ENCODE data around the gene R3HDM2. TPM values are rescaled to one million over a fixed set of nuclear protein-coding genes. Genes with fewer than 3 reads are reported as not detected.

R3HDM2 gene
- total and polyA plus RNA-seq, 2 of the 13 experiments (the other 11 are each of a cell fraction or from before 2014, with no cell fraction given) = 11.1 to 23.5 TPM

DNA sequence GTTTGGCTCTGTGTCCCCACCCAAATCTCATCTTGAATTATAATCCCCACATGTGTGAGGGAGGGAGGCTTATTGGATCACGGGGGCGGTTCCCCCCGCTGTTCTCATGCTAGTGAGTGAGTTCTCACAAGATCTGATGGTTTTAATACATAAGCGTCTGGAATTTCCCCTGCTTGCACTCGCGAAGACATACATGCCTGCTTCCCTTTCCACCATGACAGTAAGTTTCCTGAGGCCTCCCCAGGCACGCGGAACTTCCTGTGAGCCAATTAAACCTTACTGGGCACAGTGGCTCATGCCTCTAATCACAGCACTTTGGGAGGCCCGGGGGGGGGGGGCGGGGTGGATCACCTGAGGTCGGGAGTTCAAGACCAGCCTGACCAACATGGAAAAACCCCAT is 60.8 kb downstream of the R3HDM2 start:
- FAIRE-seq (no peak), DNase-seq (ENCODE audit: low spot score) (no peak), ATAC-seq (no peak)
- no TSS peak for BruUV-seq (replicated peaks)
- no peak for TF ChIP-seq ZFP62 (CRISPR knock-in tag; IDR thresholded peaks at IDR 0.05)
- TF ChIP-seq, protein P1, sequence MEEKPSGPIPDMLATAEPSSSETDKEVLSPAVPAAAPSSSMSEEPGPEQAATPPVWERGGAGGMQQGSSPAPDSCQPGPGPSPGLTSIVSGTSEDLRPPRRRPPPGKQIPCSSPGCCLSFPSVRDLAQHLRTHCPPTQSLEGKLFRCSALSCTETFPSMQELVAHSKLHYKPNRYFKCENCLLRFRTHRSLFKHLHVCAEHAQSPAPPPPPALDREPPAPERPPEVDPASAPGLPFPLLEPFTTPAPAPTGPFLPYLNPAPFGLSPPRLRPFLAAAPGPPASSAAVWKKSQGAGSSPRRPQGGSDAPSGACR (CRISPR knock-in tag; IDR thresholded peaks at IDR 0.05) = no peak
- TF ChIP-seq HNRNPLL (IDR thresholded peaks at IDR 0.05; ENCODE audit: low read depth, low read length, poor library complexity, severe bottlenecking) = no peak
- no peak for TF ChIP-seq SMAD3 (CRISPR knock-in tag; IDR thresholded peaks at IDR 0.05)
- TF ChIP-seq, protein P2, sequence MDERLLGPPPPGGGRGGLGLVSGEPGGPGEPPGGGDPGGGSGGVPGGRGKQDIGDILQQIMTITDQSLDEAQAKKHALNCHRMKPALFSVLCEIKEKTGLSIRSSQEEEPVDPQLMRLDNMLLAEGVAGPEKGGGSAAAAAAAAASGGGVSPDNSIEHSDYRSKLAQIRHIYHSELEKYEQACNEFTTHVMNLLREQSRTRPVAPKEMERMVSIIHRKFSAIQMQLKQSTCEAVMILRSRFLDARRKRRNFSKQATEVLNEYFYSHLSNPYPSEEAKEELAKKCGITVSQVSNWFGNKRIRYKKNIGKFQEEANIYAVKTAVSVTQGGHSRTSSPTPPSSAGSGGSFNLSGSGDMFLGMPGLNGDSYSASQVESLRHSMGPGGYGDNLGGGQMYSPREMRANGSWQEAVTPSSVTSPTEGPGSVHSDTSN (CRISPR knock-in tag; IDR thresholded peaks at IDR 0.05) = no peak
- TF ChIP-seq, protein P3, sequence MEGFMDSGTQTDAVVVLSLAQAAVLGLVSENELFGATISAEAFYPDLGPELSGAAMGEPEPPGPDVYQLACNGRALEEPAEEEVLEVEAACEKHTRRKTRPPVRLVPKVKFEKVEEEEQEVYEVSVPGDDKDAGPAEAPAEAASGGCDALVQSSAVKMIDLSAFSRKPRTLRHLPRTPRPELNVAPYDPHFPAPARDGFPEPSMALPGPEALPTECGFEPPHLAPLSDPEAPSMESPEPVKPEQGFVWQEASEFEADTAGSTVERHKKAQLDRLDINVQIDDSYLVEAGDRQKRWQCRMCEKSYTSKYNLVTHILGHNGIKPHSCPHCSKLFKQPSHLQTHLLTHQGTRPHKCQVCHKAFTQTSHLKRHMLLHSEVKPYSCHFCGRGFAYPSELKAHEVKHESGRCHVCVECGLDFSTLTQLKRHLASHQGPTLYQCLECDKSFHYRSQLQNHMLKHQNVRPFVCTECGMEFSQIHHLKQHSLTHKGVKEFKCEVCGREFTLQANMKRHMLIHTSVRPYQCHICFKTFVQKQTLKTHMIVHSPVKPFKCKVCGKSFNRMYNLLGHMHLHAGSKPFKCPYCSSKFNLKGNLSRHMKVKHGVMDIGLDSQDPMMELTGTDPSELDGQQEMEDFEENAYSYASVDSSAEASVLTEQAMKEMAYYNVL (CRISPR knock-in tag; IDR thresholded peaks at IDR 0.05; ENCODE audit: borderline replicate concordance) = no peak
- no peak for TF ChIP-seq RARA (CRISPR knock-in tag; IDR thresholded peaks at IDR 0.05)
- no peak for TF ChIP-seq ZNF3 (CRISPR knock-in tag; IDR thresholded peaks at IDR 0.05)
- TF ChIP-seq, protein P4, sequence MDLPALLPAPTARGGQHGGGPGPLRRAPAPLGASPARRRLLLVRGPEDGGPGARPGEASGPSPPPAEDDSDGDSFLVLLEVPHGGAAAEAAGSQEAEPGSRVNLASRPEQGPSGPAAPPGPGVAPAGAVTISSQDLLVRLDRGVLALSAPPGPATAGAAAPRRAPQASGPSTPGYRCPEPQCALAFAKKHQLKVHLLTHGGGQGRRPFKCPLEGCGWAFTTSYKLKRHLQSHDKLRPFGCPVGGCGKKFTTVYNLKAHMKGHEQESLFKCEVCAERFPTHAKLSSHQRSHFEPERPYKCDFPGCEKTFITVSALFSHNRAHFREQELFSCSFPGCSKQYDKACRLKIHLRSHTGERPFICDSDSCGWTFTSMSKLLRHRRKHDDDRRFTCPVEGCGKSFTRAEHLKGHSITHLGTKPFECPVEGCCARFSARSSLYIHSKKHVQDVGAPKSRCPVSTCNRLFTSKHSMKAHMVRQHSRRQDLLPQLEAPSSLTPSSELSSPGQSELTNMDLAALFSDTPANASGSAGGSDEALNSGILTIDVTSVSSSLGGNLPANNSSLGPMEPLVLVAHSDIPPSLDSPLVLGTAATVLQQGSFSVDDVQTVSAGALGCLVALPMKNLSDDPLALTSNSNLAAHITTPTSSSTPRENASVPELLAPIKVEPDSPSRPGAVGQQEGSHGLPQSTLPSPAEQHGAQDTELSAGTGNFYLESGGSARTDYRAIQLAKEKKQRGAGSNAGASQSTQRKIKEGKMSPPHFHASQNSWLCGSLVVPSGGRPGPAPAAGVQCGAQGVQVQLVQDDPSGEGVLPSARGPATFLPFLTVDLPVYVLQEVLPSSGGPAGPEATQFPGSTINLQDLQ (CRISPR knock-in tag; IDR thresholded peaks at IDR 0.05) = no peak
- TF ChIP-seq, protein P5, sequence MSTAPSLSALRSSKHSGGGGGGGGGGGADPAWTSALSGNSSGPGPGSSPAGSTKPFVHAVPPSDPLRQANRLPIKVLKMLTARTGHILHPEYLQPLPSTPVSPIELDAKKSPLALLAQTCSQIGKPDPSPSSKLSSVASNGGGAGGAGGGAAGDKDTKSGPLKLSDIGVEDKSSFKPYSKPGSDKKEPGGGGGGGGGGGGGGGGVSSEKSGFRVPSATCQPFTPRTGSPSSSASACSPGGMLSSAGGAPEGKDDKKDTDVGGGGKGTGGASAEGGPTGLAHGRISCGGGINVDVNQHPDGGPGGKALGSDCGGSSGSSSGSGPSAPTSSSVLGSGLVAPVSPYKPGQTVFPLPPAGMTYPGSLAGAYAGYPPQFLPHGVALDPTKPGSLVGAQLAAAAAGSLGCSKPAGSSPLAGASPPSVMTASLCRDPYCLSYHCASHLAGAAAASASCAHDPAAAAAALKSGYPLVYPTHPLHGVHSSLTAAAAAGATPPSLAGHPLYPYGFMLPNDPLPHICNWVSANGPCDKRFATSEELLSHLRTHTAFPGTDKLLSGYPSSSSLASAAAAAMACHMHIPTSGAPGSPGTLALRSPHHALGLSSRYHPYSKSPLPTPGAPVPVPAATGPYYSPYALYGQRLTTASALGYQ (CRISPR knock-in tag; IDR thresholded peaks at IDR 0.05) = no peak
- TF ChIP-seq ZNF34 (CRISPR knock-in tag; IDR thresholded peaks at IDR 0.05; ENCODE audit: borderline replicate concordance) = no peak
- TF ChIP-seq BHLHE40 (IDR thresholded peaks at IDR 0.05; ENCODE audit: low read length) = no peak
- TF ChIP-seq TCF12 (IDR thresholded peaks at IDR 0.05) = no peak
- TF ChIP-seq TCF12 (CRISPR knock-in tag; IDR thresholded peaks at IDR 0.05) = no peak
- no peak for TF ChIP-seq KDM5B (CRISPR knock-in tag; IDR thresholded peaks at IDR 0.05; ENCODE audit: borderline replicate concordance)
- no peak for TF ChIP-seq PHF21A (CRISPR knock-in tag; IDR thresholded peaks at IDR 0.05)
- no peak for TF ChIP-seq ETV6 (CRISPR knock-in tag; conservative IDR thresholded peaks at IDR 0.05)
- TF ChIP-seq ZNF230 (CRISPR knock-in tag; IDR thresholded peaks at IDR 0.05) = no peak
- no peak for TF ChIP-seq CCDC6 (CRISPR knock-in tag; IDR thresholded peaks at IDR 0.05)
- Histone ChIP-seq H3K4me3 (replicated peaks in 1 of 3; ENCODE audit: insufficient read depth in 1 of 3, low read depth in 2 of 3, low read length in 3 of 3) (no peak overlapping the region), H3K9me3 (ENCODE audit: low read length) (no peaks in the 10 kb centered on the region), H3K4me1 (ENCODE audit: insufficient read depth, low read length) (peaks cover 43% of the 10 kb centered on the region), H3K36me3 (replicated peaks in 1 of 2; ENCODE audit: control insufficient read depth in 1 of 2, insufficient read depth in 2 of 2, low read length in 2 of 2) (no peaks in the 10 kb centered on the region), H3K4me2 (ENCODE audit: low read depth, low read length) (no peak overlapping the region), H2AFZ (ENCODE audit: low read length) (no peak overlapping the region), H3K27me3 (ENCODE audit: control insufficient read depth in 1 of 2, insufficient read depth in 2 of 2, low read length in 2 of 2) (no peaks in the 10 kb centered on the region), H4K20me1 (ENCODE audit: insufficient read depth, low read length) (no peaks in the 10 kb centered on the region), H3K9ac (ENCODE audit: insufficient read depth, low read depth, low read length) (no peak overlapping the region), H3K79me2 (ENCODE audit: insufficient read depth, low read length) (no peaks in the 10 kb centered on the region), H3K27ac (ENCODE audit: extremely low read length, insufficient read depth, low read length) (no peak overlapping the region)
- in situ Hi-C loops (cut with HindIII; ENCODE audit: extremely low pct_ligation_motif_present, low pct_unique_long_range_greater_than_20kb) (no loop called here), intact Hi-C loops (cut with micrococcal nuclease; ENCODE audit: unreplicated experiment) (no loop called here)
- CTCF ChIA-PET (ENCODE audit: low intra/inter-chr PET ratio, low total read pairs) = no interaction called here
- WGBS (ENCODE audit: low lambda C conversion rate) = 98% methylated on average over 10 of the region's 11 CpGs
- POLR2A ChIA-PET = no interaction called here
